NK-92 (cell line): ENCODE results near the gene NKAIN2.

ENCODE experiments used
- DNase-seq: peaks from one replicate; lab custom pipeline; 2025; ENCODE audit not compliant: unreplicated experiment; lab: John Stamatoyannopoulos, UW

NKAIN2 gene

DNA sequence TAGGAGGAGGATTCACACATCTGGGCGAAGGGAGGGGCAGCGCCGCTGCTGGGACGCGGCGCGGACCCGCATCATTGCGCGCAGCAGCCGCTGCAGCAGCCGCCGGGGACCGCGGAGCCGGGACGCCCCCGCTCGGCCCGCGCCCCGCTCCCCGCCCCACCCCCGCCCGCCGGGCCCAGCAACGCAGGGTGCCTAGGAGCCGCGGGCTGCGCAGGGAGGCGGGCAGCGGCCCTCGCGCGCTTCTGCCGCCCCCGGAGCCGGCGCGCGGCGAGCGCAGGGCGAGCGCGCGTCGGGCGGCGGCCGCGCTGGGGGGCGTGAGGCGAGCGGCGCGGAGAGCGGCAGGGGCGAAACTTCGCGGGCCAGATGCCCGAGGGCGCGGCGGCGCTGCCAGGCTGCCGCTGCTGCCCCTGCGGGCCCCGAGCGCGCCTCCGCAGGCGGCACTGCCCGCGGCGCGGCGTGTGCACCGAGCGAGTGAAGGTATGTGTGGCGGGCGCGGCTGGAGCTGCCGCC lies at the start of gene NKAIN2:
NKAIN2 (plus strand) TSS at position 362 of the 510 bp plus-strand sequence.
- DNase-seq = no peak

DNA sequence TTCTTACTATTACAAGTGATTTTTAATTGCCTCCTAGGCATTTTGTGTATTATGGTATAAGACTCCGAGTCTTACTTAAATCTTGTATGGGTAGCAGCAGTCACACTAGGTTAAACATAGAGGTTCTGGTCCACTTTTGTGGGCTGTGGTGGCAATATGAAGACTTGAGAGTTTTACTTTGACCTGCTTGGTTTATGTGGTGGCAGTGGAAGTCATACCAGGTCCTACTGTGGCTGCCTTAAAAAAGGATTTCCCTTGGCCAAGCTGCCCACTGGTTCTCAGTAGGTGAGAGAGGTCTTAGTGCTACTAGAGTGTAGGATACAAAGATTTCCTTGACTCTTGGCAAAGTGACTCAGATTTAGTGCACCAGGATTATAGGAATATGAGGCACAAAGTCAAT lies 44.2 kb upstream of the NKAIN2 start:
- DNase-seq = no peak

DNA sequence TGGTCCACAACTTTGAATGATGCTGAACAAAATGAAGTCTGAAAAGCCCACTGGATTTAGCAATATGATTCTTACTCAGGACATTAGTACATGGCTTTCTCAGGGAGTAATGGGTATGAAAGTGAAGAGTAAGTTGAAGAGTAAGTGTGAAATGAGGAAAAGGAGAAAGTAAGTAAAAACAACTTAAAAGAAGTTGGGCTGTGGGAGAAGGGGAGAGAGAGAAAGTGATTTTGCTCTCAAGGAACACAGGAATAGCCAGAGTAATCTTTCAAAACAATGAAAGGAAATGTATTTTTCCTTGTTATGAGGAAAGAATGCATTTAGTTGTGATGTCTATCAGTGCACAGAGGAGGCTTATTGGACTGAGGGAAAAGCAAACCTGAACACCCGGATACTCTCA lies 39.8 kb upstream of the NKAIN2 start:
- no peak for DNase-seq

DNA sequence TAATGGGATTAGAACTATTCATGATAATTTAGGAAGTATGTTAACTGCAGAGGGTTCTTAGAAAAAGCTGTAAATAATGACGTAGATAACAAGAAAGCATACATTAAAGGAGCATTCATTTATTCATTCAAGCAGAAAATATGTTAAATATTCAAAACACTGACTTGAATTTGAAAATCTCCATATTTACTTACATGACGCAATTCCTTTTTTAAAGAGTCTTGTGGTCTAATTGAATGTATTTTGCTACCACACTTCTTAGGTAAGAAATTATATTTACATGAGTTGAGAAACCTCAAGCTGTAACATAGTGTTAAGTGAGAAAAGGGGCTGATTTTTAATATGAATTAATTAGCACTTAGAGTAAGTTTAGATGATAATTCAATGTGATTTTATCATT lies 38.9 kb upstream of the NKAIN2 start:
- DNase-seq = no peak

DNA sequence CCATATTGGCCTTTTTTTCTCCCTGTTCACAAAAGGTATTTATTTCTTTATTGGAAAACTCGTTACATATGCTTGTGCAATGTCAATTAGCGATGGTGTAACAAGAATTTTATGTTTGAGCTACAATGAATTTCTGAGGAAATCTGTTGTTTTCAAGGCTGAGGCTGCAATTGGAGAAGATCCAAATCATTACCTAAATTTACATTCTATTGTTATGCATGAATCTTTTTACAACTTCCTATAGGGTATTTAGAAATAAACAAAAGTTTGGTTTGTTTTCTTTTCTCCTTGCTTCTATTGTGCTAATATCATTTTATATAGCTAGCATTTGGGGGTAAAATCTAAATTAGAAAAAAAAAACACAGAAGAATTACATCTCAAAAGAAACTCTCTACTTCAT lies 34.7 kb upstream of the NKAIN2 start:
- DNase-seq = no peak

DNA sequence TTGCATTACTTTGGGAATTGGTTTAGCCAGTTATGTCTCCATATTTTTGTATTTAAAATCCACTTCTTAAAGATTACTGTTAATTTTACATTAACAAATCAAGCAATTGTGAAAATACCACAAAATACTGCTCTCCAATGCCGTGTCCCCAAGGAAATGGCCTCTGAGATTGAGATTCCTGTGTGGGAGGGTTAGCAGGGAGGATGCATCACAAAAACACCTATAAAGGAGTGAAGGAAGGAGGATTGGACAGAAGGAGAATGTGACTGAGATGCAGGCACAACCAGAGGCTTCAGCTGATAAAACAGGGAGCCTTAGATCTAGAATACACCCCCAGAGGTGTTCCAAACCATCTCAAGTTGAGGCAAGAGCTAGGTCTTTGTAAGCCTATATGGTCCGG lies 34.2 kb upstream of the NKAIN2 start:
- no peak for DNase-seq

DNA sequence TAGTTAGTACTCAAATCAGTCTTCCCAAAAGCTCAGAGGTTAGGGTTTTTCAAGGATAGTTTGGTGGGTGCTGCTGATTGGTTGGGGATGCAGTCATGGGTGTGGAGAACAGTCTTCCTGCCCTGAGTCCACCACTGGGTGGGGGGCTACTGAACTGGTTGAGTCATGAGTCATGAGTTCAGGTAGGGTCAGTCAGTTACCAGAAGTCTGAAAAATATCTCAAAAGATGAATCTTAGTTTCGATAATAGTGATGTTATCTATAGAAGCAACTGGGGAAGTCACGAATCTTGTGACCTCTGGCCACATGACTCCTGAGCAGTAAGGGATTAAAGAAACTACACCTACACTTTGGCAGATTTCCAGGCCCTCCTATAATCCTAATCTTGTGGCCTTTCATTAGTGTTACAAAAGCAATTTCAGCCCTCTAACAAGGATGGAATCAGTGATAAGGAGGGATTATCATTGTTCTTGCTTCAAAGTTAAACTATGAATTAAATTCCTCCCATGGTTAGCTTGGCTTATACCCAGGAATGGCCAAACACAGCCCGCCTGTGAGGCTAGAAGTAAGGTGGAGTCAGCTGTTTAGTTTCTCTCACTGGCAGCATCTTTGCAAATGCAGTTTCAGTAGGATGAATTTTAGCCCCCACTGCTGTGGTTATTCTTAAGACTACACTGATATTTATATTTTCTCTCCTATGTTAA lies 33.3 kb upstream of the NKAIN2 start:
- DNase-seq = no peak

DNA sequence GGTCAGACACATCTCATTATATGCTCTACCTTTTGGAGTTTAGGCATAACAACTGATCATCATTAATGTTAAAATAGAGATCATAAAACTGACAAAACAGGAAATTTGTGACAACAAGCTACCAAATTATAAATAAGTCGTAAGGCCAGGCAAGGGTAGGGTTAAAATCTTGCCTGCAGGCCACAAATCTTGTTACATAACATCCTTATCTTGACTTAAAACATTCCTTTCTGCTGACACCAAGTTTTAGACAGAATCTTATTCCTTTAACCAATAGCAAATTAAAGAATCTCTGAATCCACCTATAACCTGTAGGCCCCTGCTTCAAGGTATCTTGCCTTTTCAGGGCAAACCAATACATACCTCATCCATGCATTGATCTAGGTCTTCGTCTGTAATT lies 32.5 kb upstream of the NKAIN2 start:
- DNase-seq = no peak

DNA sequence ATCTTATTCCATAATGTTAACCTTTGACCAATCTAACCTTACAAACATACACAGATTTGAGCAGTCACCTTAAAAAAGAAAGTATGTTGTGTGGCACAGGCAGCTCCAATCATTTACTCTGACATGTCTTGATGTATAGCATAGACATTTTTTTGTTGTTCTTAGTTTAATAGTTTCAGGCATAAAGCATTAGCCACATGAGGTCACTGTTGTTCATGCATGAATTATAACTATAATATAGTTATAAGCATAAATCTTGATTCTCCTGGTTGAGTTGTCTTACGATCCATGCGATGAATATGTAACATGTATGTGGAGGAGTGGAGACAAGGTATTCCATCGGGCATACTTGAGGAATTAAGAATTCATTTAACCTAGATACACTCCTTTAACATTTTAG lies 26.1 kb upstream of the NKAIN2 start:
- no peak for DNase-seq

DNA sequence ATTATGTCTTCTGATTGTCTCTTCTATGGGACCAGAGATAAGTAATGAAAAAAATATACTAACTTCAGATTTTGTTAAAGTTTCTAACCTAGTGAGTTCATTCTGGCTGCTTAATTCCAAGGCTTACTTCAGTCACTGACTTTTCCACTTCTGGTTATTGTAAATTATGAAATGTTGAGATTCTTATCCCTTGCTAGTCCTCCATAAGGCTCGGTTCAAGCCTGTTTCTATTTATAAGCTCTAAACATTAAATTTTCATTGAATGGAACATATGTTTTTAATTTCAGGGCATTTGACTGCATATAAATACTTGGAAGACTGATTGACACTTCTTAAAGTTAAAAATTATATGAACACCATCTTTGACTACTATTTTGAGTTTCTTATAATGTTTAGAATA lies 23.6 kb upstream of the NKAIN2 start:
- no peak for DNase-seq

DNA sequence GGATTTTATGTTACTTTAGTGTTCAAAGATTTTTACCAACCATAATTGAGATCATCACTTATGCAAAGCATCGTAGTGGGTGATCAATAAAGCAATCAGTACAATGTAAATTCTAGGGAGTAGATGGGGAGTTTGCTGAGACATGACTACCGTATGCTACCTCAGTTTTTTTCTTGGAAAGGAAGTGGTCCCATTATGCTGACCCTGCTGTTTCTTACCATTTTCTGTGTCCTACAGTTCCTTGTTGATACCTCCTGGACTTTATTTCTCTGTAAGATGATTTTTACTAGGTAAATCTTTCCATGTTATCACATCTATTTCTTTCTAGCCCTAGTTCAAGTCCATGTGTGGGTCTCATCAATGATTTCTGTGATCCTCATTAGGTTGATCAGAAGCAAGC lies 19.3 kb upstream of the NKAIN2 start:
- no peak for DNase-seq

DNA sequence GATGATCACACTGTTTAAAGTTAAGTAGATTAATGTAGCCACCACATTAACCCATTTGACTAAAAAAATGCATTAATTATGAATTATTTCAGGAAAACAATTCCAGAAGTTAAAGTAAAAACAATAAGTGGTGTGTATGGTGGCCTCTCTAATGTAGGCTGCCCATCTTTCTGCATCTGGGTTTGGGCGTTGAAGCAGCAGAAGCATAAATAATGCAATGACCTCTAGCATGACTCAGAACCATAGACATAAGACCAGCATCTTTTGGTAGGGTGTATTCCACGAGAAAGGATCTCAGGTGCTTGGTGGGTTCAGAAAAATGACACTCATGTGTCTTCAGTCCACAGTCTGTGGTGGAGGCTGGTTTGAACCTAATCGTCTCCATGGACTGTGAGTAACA lies 18.6 kb upstream of the NKAIN2 start:
- DNase-seq = no peak

DNA sequence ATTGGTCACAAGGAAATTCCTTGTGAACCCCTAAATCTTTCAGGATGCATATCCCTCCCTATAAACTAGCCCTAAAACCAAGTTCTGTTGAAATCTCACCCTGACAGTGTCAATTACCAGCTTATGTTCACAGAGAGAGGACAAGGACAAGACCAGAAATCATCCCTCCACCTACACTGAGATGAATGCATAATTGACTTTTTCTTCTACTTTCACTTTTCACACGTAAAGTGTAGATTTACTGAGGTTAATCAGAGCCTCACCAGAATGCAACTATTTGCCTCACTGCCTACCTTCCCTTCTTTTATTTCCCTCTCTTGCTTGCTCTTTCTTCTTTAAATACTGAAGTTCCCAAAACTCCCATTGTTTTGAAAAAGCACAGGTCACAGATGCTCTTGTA lies 15.3 kb upstream of the NKAIN2 start:
- no peak for DNase-seq

DNA sequence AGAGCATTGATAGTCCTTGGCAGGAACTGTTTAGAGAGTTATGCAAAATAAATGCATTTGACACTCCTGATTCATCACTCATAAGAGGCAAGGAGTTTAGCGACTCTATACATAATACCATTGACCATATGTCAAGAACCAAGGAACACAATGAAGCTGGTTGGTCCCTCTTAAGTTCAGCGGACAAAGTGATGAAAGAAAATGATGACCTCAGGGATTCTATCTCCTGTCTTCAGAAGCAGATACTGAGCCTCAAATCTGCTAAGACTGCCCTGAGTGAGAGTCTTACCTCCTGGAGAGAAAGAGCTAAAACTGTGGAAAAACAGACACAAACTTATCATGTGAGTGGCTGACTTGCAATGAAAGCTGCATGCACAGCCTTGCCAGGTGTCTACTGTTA lies 9.5 kb upstream of the NKAIN2 start:
- no peak for DNase-seq

DNA sequence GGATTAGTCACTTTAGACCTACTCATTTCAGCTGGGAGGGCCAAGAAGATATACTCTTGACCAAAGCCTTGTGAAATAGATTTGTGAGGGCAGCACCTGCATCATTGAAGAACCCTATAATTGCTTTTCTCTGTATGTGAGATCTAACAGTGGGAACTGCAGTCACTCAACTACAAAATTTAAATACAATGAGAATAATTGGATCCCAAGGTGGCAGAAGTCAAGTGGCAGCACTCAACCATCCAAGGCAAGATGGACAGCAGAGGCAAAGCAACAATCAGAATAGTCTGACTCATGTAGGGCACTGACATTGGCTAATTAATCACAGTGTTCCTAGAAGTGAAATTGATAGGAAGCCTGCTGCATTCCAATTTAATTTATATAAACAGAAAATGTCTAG lies 8.9 kb upstream of the NKAIN2 start:
- no peak for DNase-seq

DNA sequence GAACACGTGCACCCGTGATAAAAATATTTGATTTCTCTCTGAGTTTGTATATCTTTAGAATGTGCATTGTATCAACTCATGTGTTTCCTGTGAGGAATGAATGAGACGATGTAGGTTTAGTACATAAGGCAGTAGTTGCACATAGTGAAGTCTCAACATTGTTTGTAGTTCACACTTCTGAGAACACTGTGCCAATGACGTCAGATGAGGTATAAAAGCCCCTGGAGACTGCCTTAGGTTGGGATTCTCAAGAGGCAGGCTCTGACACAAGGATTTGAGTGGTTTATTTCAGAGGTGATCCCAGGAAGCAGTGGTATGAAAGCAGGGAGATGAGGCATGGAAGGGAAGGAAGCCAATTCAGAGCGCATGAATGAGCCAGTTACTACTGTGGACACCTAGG lies 2.6 kb upstream of the NKAIN2 start:
- no peak for DNase-seq

DNA sequence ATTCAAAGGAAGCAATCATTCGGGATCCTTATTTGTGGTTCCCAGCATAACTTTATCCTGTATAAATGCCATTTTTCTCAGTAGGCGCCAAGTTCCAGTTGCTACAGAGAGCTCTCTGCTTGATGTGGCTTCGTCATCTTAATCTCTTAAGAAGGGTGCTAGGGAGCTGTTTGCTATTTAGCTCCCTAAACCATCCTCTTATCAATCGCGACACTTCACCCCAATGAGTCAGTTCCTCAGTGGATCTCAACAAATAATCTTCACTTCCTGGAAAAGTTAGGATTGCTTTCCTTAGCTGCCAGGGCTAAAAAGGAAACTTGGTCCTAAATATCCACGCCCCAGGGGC lies 1.3 kb upstream of the NKAIN2 start:
- DNase-seq = no peak

DNA sequence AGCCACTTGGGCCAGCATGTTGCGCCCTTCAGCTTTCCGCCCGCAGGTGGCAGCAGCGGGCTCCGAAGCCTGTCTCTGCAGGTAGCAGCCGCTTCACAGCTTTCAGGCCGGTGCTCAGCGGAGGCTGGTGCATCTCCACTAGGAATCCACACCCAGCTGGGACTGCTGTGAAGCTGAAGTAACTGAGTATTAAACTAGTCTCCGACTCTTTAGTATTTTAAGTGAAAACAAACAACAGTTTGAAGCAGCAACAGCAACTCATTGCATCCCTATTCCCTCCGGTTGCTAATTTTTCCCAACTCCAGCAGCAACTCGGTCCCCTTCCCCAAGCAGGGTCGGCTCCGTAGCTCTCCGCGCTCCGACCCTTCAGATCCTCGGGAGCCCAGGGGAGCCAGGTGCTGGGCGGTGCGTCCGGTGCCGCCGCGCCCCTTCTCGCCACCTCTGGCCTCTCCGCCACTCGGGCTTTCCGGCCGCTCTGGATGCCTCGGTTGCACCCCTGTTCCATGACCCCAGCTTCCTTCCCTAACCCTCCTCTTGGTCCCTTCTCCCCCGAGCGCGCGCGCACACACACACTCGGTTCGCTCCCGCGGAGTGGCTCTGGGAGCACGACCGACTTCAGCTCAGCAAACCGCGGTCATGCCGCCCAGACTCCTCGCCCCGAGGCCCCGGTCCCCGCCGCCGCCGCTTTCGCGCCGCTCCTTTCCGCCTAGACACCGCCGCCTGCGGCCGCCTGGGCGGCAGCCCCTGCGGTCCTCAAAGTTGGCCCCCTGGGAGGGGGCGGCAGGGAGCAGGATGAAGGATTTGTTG lies 765 bp upstream of the NKAIN2 start:
- no peak for DNase-seq

DNA sequence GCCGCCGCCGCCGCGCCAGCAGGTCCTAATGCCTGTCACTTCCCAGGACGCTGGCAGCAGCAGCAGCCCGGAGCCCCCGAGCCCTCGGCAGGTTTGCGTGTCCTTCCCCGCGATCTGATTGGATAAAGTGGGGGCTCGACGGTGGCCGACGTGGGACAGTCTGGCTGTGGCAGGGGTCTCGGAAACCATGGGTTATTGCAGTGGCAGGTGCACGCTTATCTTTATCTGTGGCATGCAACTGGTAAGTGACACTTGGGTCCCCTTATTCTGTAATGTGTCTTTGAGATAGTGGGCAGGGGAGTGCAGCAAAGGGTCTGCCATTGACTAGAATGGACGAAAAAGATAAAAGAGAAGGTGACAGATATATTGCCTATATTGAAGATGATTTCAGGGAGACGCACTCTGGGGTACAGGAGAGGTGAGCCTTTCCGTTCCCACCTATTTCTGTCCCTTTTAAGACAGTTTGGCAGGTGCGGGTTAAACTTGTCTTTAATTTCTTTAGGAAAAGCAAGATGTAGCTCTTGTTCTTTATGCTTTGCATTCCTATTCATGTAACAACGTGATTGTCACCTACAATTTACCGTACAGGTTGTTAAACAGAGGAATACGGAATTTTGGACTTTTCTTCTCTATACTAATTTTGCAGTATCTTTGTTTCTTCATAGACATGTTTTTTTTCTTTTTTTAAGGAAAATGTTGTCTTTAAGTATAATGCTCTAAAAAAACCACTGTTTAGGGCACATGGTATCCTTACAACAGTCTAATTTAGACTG lies 535 bp downstream of the NKAIN2 start:
- DNase-seq = no peak

DNA sequence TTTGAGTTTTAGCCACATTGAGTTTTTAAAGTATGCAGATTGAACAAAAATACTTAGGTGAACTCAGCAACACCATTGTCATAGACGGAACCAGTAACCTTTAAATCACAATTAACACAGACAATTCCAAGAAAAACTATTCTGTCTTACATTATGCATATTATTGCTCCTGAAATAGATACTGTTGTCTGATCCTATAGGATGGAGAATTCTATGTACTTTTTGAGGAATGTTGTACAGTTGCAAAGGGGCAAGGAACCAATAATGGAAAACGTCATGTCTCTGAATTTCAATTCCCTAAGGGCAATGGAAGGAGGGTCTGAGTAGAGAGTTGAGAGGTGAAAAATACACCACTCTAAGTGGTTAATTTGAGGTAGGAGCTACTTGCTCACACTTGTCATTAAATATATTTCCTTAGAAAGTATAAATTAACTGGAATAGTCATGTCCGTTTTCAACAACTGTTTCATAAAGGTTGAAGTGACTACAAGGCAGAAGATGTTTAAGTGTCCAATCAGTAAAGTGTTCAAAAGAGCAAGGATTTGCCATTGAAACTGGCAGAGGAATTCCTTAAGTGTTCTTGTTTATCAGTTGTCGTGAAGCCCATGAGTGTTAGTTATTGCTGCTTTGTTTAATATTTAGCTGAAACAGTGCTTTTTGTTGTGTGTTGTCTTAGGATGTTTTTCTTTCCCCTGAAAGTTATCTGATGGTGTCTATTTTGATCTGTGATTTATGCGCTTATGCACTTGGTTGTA lies 1.3 kb downstream of the NKAIN2 start:
- DNase-seq = no peak

DNA sequence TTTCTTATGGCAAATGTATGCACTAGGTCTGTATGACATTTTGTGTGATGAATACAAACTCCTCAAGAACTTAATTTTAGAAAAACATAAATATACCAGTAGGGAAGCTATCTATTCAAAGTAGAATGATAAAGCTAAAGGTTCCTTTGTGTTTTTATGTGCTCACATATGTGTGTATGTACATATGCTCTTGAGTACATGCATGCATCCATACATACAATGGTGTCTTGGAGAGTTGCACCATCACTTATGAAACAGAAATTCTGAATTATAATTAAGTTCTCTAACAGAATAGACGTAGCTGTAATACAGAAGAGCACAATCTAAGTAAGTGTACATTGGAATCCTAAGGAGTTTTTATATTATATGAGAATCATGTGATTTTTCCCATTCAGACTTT lies 2.3 kb downstream of the NKAIN2 start:
- no peak for DNase-seq
